HG02981 (cell line): Measurements from ENCODE around the gene RAD9A.

Experiments used
- ATAC-seq: cut with Tn5 transposase; IDR thresholded peaks from one replicate; pipeline ENCODE4 v1.9.1; 2021; ENCODE audit warnings: mild to moderate bottlenecking, moderate library complexity; ENCODE audit not compliant: unreplicated experiment

RAD9A gene

GRCh38 chr11:67407688-67408163 lies 15.9 kb downstream of the RAD9A start:
- ATAC-seq = no peak

GRCh38 chr11:67408437-67409200 lies 16.8 kb downstream of the RAD9A start:
- ATAC-seq = no peak

GRCh38 chr11:67409261-67409666 lies 17.5 kb downstream of the RAD9A start:
- ATAC-seq = peak; percentile 46

- no peak for ATAC-seq
These were observed 18.1 kb downstream of the RAD9A start for GRCh38 chr11:67409781-67410368.

GRCh38 chr11:67410369-67410831 lies 18.6 kb downstream of the RAD9A start:
- no peak for ATAC-seq

- no peak for ATAC-seq
These were observed 19.4 kb downstream of the RAD9A start for GRCh38 chr11:67410984-67411784.

GRCh38 chr11:67411785-67412152 lies 20.0 kb downstream of the RAD9A start:
- ATAC-seq = no peak

GRCh38 chr11:67412495-67413179 lies 20.9 kb downstream of the RAD9A start:
- no peak for ATAC-seq

- no peak for ATAC-seq
These were observed 21.6 kb downstream of the RAD9A start for GRCh38 chr11:67413266-67413849.

GRCh38 chr11:67415501-67416304 lies 23.9 kb downstream of the RAD9A start, which contains the start of gene CARNS1:
Gene CARNS1 (plus strand): TSS chr11:67415678. CDS start chr11:67416200, 522 bp downstream.
- ATAC-seq = no peak

- ATAC-seq = no peak
These were observed 24.9 kb downstream of the RAD9A start for GRCh38 chr11:67416416-67417335.

- no peak for ATAC-seq
These were observed 25.6 kb downstream of the RAD9A start for GRCh38 chr11:67417425-67417824.

GRCh38 chr11:67418476-67419281 lies 26.9 kb downstream of the RAD9A start:
- no peak for ATAC-seq

- no peak for ATAC-seq
These were observed 27.7 kb downstream of the RAD9A start for GRCh38 chr11:67419325-67420049.

GRCh38 chr11:67420147-67420645 lies 28.4 kb downstream of the RAD9A start:
- no peak for ATAC-seq

- peak; percentile 76 for ATAC-seq
These were observed 29.1 kb downstream of the RAD9A start for GRCh38 chr11:67420646-67421429.
